Thyroid gland (tissue), 4 donors: ENCODE results near the gene ZMPSTE24.

Source experiments
- CTCF ChIP-seq, 6 experiments: fragments of 200-600 bp in 3 of 6; fragments of 450-650 bp in 3 of 6; sonication (generic) in 3 of 6; IDR thresholded peaks; one replicate each; pipeline ENCODE4 v1.5.1; 2016 to 2019; ENCODE audit warnings: antibody characterized with exemption in 6 of 6, mild to moderate bottlenecking in 2 of 6, inconsistent platforms in 1 of 6, moderate library complexity in 1 of 6
- POLR2A ChIP-seq, 2 donors: fragments of 450-650 bp; IDR thresholded peaks; one replicate each; pipeline ENCODE4 v1.6.1; 2017; ENCODE audit warnings: antibody characterized with exemption in 2 of 2, mild to moderate bottlenecking in 2 of 2, moderate library complexity in 1 of 2

DNA sequence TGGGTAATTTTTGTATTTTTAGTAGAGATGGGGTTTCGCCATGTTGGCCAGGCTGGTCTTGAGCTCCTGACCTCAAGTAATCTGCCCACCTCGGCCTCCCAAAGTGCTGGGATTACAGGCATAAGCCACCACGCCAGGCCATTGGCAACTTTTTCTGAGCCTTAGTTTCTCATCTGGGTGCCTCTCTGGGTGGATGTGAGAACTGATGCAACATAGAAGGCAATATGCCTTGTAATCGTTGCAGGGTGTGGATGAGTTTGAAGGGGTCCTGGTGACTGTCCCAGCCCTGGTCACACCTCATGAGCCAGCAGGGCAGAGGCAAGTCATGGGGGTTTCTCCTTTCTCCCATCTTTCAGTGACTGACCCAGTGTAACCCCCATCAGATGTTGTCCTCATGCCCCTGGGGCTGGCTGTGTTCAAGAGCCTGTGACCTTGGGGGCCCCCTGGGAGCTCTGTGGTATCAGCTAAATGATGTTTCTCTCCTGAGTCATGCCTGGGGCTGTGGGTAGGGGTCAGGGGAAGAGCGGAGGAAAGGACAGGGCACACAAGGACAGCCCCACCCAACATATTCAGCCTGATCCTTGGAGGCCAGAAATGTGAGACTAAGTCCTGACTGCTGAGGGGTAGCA is 55.4 kb downstream of the ZMPSTE24 start:
- no peak for TF ChIP-seq CTCF (IDR thresholded peaks at IDR 0.05)
- no peak for TF ChIP-seq POLR2A (IDR thresholded peaks at IDR 0.05)
